Peyer's patch (tissue), 4 donors: ENCODE measurements around the gene TADA2A. TPM values are rescaled to one million over a fixed set of nuclear protein-coding genes. Genes with fewer than 3 reads are reported as not detected.

Experiments
- DNase-seq, 3 donors: peaks; one replicate each; pipeline ENCODE4 v3.0.0-alpha.2; 2017 to 2019
- H3K27ac ChIP-seq, 4 donors: fragments of 200-600 bp; sonication (generic); one replicate each; pipeline ENCODE4 v1.5.1; 2016 to 2019
- H3K27me3 ChIP-seq, 2 donors: fragments of 200-600 bp; sonication (generic); one replicate each; pipeline ENCODE4 v1.5.1; 2019
- H3K36me3 ChIP-seq, 3 donors: fragments of 200-600 bp; sonication (generic); one replicate each; pipeline ENCODE4 v1.5.1; 2016 to 2019
- H3K4me1 ChIP-seq, 4 donors: fragments of 200-600 bp; sonication (generic); one replicate each; pipeline ENCODE4 v1.5.1; 2016 to 2019
- H3K4me3 ChIP-seq, 4 donors: fragments of 200-600 bp; sonication (generic); 1 replicate in 3 of 4; 2 replicates in 1 of 4; pipeline ENCODE4 v1.5.1; 2016 to 2019; ENCODE audit warnings: mild to moderate bottlenecking in 1 of 4
- H3K9me3 ChIP-seq, 4 donors: fragments of 200-600 bp; sonication (generic); one replicate each; pipeline ENCODE4 v1.5.1; 2016 to 2019; ENCODE audit warnings: mild to moderate bottlenecking in 1 of 4
- CTCF ChIP-seq, 6 experiments: fragments of 450-650 bp in 4 of 6; fragments of 200-600 bp in 2 of 6; sonication (generic) in 1 of 6; IDR thresholded peaks; one replicate each; pipeline ENCODE4 v1.5.1; 2017 to 2019; ENCODE audit warnings: antibody characterized with exemption in 6 of 6, mild to moderate bottlenecking in 3 of 6, moderate library complexity in 1 of 6
- POLR2A ChIP-seq, 2 donors: fragments of 450-650 bp; IDR thresholded peaks; one replicate each; pipeline ENCODE4 v1.5.1; 2017; ENCODE audit warnings: antibody characterized with exemption in 2 of 2, mild to moderate bottlenecking in 2 of 2, moderate library complexity in 2 of 2
- total RNA-seq, 4 donors: library from RNA; depleted of rRNA; stranded (reverse); fragments of >200 nt; gene quantifications; one replicate each; pipeline ENCODE4 v1.1.0, GENCODE V29; 2016

Gene TADA2A
- total RNA-seq, 4 donors from 2014 or later, result 25.7 to 80.9 (median 43.2) TPM

GRCh38 chr17:37519251-37519985 lies 112.7 kb downstream of the TADA2A start:
- Histone ChIP-seq H3K27ac (no peak overlapping the region), H3K9me3 (no peaks in the 10 kb centered on the region), H3K36me3 (peaks cover 0 to 78% (median 3%) of the 10 kb centered on the region in 3 donors), H3K4me3 (no peak overlapping the region), H3K27me3 (no peaks in the 10 kb centered on the region), H3K4me1 (no peaks in the 10 kb centered on the region)
- TF ChIP-seq POLR2A (IDR thresholded peaks at IDR 0.05) (no peak), CTCF (IDR thresholded peaks at IDR 0.05) (no peak)
- no peak for DNase-seq

- Histone ChIP-seq H3K27ac (no peak overlapping the region), H3K27me3 (no peaks in the 10 kb centered on the region), H3K4me1 (no peaks in the 10 kb centered on the region), H3K36me3 (peaks cover 0 to 79% (median 3%) of the 10 kb centered on the region in 3 donors), H3K9me3 (no peaks in the 10 kb centered on the region), H3K4me3 (no peak overlapping the region)
- no peak for TF ChIP-seq POLR2A (IDR thresholded peaks at IDR 0.05)
- no peak for TF ChIP-seq CTCF (IDR thresholded peaks at IDR 0.05)
- no peak for DNase-seq
Observed at GRCh38 chr17:37520174-37520573, 113.5 kb downstream of the TADA2A start.

- H3K9me3 ChIP-seq, result no peaks in the 10 kb centered on the region
- no peak overlapping the region for H3K27ac ChIP-seq
- no peak for DNase-seq
- H3K27me3 ChIP-seq, result no peaks in the 10 kb centered on the region
- TF ChIP-seq CTCF (IDR thresholded peaks at IDR 0.05) (no peak), POLR2A (IDR thresholded peaks at IDR 0.05) (no peak)
- H3K4me3 ChIP-seq, result no peak overlapping the region
- peaks cover 0 to 63% (median 3%) of the 10 kb centered on the region in 3 donors for H3K36me3 ChIP-seq
- no peaks in the 10 kb centered on the region for H3K4me1 ChIP-seq
Observed at GRCh38 chr17:37521821-37522220, 115.1 kb downstream of the TADA2A start.

- DNase-seq, result no peak
- Histone ChIP-seq H3K4me3 (no peak overlapping the region), H3K4me1 (no peaks in the 10 kb centered on the region), H3K9me3 (no peaks in the 10 kb centered on the region), H3K36me3 (peaks cover 0 to 56% (median 3%) of the 10 kb centered on the region in 3 donors), H3K27me3 (no peaks in the 10 kb centered on the region), H3K27ac (no peak overlapping the region)
- TF ChIP-seq CTCF (IDR thresholded peaks at IDR 0.05) (no peak), POLR2A (IDR thresholded peaks at IDR 0.05) (no peak)
Observed at GRCh38 chr17:37523715-37524219, 117.1 kb downstream of the TADA2A start.

GRCh38 chr17:37527249-37527851 lies 120.7 kb downstream of the TADA2A start:
- DNase-seq, result no peak
- no peaks in the 10 kb centered on the region for H3K27me3 ChIP-seq
- peaks cover 0 to 62% (median 3%) of the 10 kb centered on the region in 3 donors for H3K36me3 ChIP-seq

More at GRCh38 chr17:37527249-37527851, 120.7 kb downstream of the TADA2A start:
- TF ChIP-seq CTCF (IDR thresholded peaks at IDR 0.05) (peak in 4 of 6 experiments; percentile 51 to 71 (median 61)), POLR2A (IDR thresholded peaks at IDR 0.05) (no peak)
- Histone ChIP-seq H3K9me3 (no peaks in the 10 kb centered on the region), H3K27ac (no peak overlapping the region), H3K4me1 (no peaks in the 10 kb centered on the region), H3K4me3 (no peak overlapping the region)

Other genes with a start within 250 kb of the TADA2A start
- 100 to 1,000 TPM in 1 of 4 donors, 10 to 100 TPM in 2, 1 to 10 TPM in 1; 5.0 to 105 (median 73.9) TPM for gene C17orf78, start 30.9 kb upstream of the TADA2A start, total RNA-seq
- 10 to 100 TPM; 31.7 to 71.7 (median 43.0) TPM for gene ACACA, start 50 bp upstream of the TADA2A start, total RNA-seq
- 1 to 10 TPM; 2.2 to 2.7 (median 2.6) TPM for gene DUSP14, start 83.0 kb downstream of the TADA2A start, total RNA-seq
- 100 to 1,000 TPM in 1 of 4 donors, 10 to 100 TPM in 3; 42.5 to 102 (median 49.5) TPM for gene SYNRG, start 202.5 kb downstream of the TADA2A start, total RNA-seq
- gene DDX52, start 236.6 kb downstream of the TADA2A start, total RNA-seq, result 10 to 100 TPM; 30.2 to 54.6 (median 43.0) TPM